HUES48 (cell line): Measurements from ENCODE around the gene KCNMA1.

Experiments used
- H3K27ac ChIP-seq: one replicate; pipeline ENCODE4 v1.7.0; 2013; ENCODE audit warnings: low read depth, low read length, inconsistent platforms
- H3K27me3 ChIP-seq: 2 replicates; pipeline ENCODE4 v1.6.1; 2013; ENCODE audit warnings: mild to moderate bottlenecking, low read length; ENCODE audit not compliant: control insufficient read depth, insufficient read depth
- H3K36me3 ChIP-seq: 2 replicates; pipeline ENCODE4 v1.6.1; 2013; ENCODE audit warnings: low read length; ENCODE audit not compliant: control insufficient read depth, insufficient read depth
- H3K4me1 ChIP-seq: 2 replicates; pipeline ENCODE4 v1.6.1; 2013; ENCODE audit warnings: mild to moderate bottlenecking, low read length; ENCODE audit not compliant: control insufficient read depth, insufficient read depth
- H3K4me3 ChIP-seq: 2 replicates; pipeline ENCODE4 v1.5.1; 2013; ENCODE audit warnings: mild to moderate bottlenecking, low read depth, low read length
- H3K9ac ChIP-seq: 2 replicates; pipeline ENCODE4 v1.6.1; 2013; ENCODE audit warnings: mild to moderate bottlenecking, low read depth, low read length, moderate library complexity
- H3K9me3 ChIP-seq: 2 replicates; pipeline ENCODE4 v1.6.1; 2013; ENCODE audit warnings: low read length; ENCODE audit not compliant: control insufficient read depth, insufficient read depth

Gene KCNMA1

GRCh38 chr10:77291596-77292505 lies 345.8 kb downstream of the KCNMA1 start:
- Histone ChIP-seq H3K27ac (no peak overlapping the region), H3K9ac (no peak overlapping the region), H3K27me3 (no peaks in the 10 kb centered on the region), H3K4me3 (no peak overlapping the region), H3K4me1 (peaks cover 48% of the 10 kb centered on the region), H3K9me3 (no peaks in the 10 kb centered on the region), H3K36me3 (no peaks in the 10 kb centered on the region)

- no peaks in the 10 kb centered on the region for H3K9me3 ChIP-seq
- no peak overlapping the region for H3K9ac ChIP-seq
- no peaks in the 10 kb centered on the region for H3K27me3 ChIP-seq
- no peaks in the 10 kb centered on the region for H3K36me3 ChIP-seq
- H3K27ac ChIP-seq, result peak overlapping the region; percentile 58
- H3K4me1 ChIP-seq, result peaks cover 60% of the 10 kb centered on the region
- H3K4me3 ChIP-seq, result no peak overlapping the region
Observed at GRCh38 chr10:77290528-77291155, 347.0 kb downstream of the KCNMA1 start.

- Histone ChIP-seq H3K36me3 (no peaks in the 10 kb centered on the region), H3K4me3 (no peak overlapping the region), H3K9me3 (no peaks in the 10 kb centered on the region), H3K27ac (no peak overlapping the region), H3K27me3 (no peaks in the 10 kb centered on the region), H3K4me1 (peaks cover 60% of the 10 kb centered on the region), H3K9ac (no peak overlapping the region)
Observed at GRCh38 chr10:77289790-77290189, 347.8 kb downstream of the KCNMA1 start.

- Histone ChIP-seq H3K4me1 (peaks cover 60% of the 10 kb centered on the region), H3K9me3 (no peaks in the 10 kb centered on the region), H3K27ac (no peak overlapping the region), H3K27me3 (no peaks in the 10 kb centered on the region), H3K36me3 (no peaks in the 10 kb centered on the region), H3K4me3 (no peak overlapping the region), H3K9ac (no peak overlapping the region)
Observed at GRCh38 chr10:77289027-77289501, 348.5 kb downstream of the KCNMA1 start.

GRCh38 chr10:77287647-77288120 lies 349.9 kb downstream of the KCNMA1 start:
- no peak overlapping the region for H3K9ac ChIP-seq
- H3K36me3 ChIP-seq, result no peaks in the 10 kb centered on the region
- H3K27me3 ChIP-seq, result no peaks in the 10 kb centered on the region
- H3K4me1 ChIP-seq, result peaks cover 60% of the 10 kb centered on the region
- H3K27ac ChIP-seq, result peak overlapping the region; percentile 36
- no peaks in the 10 kb centered on the region for H3K9me3 ChIP-seq
- H3K4me3 ChIP-seq, result no peak overlapping the region

GRCh38 chr10:77286531-77287508 lies 350.8 kb downstream of the KCNMA1 start:
- H3K9me3 ChIP-seq, result no peaks in the 10 kb centered on the region
- H3K9ac ChIP-seq, result no peak overlapping the region
- H3K4me1 ChIP-seq, result peaks cover 56% of the 10 kb centered on the region
- H3K27me3 ChIP-seq, result no peaks in the 10 kb centered on the region
- no peaks in the 10 kb centered on the region for H3K36me3 ChIP-seq
- H3K27ac ChIP-seq, result no peak overlapping the region
- no peak overlapping the region for H3K4me3 ChIP-seq

GRCh38 chr10:77285529-77286182 lies 352.0 kb downstream of the KCNMA1 start:
- Histone ChIP-seq H3K9me3 (no peaks in the 10 kb centered on the region), H3K27ac (no peak overlapping the region), H3K36me3 (no peaks in the 10 kb centered on the region), H3K4me3 (no peak overlapping the region), H3K4me1 (peaks cover 48% of the 10 kb centered on the region), H3K9ac (no peak overlapping the region), H3K27me3 (no peaks in the 10 kb centered on the region)

- no peaks in the 10 kb centered on the region for H3K36me3 ChIP-seq
- H3K9me3 ChIP-seq, result no peaks in the 10 kb centered on the region
- no peaks in the 10 kb centered on the region for H3K27me3 ChIP-seq
- no peak overlapping the region for H3K27ac ChIP-seq
- H3K4me1 ChIP-seq, result peaks cover 39% of the 10 kb centered on the region
- no peak overlapping the region for H3K9ac ChIP-seq
- no peak overlapping the region for H3K4me3 ChIP-seq
Observed at GRCh38 chr10:77284797-77285196, 352.8 kb downstream of the KCNMA1 start.

- H3K4me1 ChIP-seq, result peaks cover 27% of the 10 kb centered on the region
- no peaks in the 10 kb centered on the region for H3K9me3 ChIP-seq
- H3K9ac ChIP-seq, result no peak overlapping the region
- H3K27ac ChIP-seq, result no peak overlapping the region
- H3K4me3 ChIP-seq, result no peak overlapping the region
- no peaks in the 10 kb centered on the region for H3K36me3 ChIP-seq
- H3K27me3 ChIP-seq, result no peaks in the 10 kb centered on the region
Observed at GRCh38 chr10:77283326-77283725, 354.3 kb downstream of the KCNMA1 start.

GRCh38 chr10:77282163-77282562 lies 355.4 kb downstream of the KCNMA1 start:
- no peak overlapping the region for H3K4me3 ChIP-seq
- no peaks in the 10 kb centered on the region for H3K36me3 ChIP-seq
- H3K9me3 ChIP-seq, result no peaks in the 10 kb centered on the region
- H3K27me3 ChIP-seq, result no peaks in the 10 kb centered on the region
- H3K4me1 ChIP-seq, result peaks cover 16% of the 10 kb centered on the region
- H3K9ac ChIP-seq, result no peak overlapping the region
- no peak overlapping the region for H3K27ac ChIP-seq
